Measurements from ENCODE around the gene DCHS2. TPM values are rescaled to one million over a fixed set of nuclear protein-coding genes. Genes with fewer than 3 reads are reported as not detected.

Gene DCHS2
- total RNA-seq, 2 experiments from 2014 or later = 0.16 to 0.22 TPM

DNA sequence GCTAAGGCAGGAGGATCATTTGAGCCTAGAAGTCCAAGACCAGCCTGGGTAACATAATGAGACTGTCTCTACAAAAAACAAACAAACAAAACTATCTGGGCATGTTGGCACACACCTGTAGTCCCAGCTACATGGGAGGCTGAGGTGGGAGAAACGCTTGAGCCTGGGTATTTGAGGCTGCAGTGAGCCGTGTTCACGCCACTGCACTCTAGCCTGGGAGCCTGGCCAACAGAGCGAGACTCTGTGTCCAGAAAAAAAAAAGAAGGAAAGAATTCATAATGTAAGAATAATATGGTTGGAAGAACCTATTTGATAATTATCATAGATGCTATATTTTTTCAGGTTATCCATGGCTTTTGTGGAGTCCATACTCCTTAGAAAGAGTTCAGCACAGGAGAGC is 26.0 kb upstream of the DCHS2 start:
- TF ChIP-seq, protein P1, sequence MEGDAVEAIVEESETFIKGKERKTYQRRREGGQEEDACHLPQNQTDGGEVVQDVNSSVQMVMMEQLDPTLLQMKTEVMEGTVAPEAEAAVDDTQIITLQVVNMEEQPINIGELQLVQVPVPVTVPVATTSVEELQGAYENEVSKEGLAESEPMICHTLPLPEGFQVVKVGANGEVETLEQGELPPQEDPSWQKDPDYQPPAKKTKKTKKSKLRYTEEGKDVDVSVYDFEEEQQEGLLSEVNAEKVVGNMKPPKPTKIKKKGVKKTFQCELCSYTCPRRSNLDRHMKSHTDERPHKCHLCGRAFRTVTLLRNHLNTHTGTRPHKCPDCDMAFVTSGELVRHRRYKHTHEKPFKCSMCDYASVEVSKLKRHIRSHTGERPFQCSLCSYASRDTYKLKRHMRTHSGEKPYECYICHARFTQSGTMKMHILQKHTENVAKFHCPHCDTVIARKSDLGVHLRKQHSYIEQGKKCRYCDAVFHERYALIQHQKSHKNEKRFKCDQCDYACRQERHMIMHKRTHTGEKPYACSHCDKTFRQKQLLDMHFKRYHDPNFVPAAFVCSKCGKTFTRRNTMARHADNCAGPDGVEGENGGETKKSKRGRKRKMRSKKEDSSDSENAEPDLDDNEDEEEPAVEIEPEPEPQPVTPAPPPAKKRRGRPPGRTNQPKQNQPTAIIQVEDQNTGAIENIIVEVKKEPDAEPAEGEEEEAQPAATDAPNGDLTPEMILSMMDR (IDR thresholded peaks at IDR 0.05) = no peak
- CTCF ChIA-PET = no interaction called here
- H3K4me1 Mint-ChIP-seq (ENCODE audit: low read depth) = no peaks in the 10 kb centered on the region
- Histone ChIP-seq H3K36me3 (ENCODE audit: insufficient read depth, low read length) (no peaks in the 10 kb centered on the region), H3K4me1 (ENCODE audit: insufficient read depth, low read length) (no peaks in the 10 kb centered on the region), H3K27me3 (ENCODE audit: control insufficient read depth in 1 of 2, insufficient read depth in 2 of 2, low read length in 2 of 2) (peaks cover 0 to 13% of the 10 kb centered on the region in 2 experiments), H3K4me3 (ENCODE audit: low read length) (no peak overlapping the region), H3K27ac (ENCODE audit: low read depth in 1 of 2, low read length in 2 of 2) (no peak overlapping the region), H3K9me3 (ENCODE audit: control insufficient read depth in 1 of 2, insufficient read depth in 1 of 2, low read length in 2 of 2) (no peaks in the 10 kb centered on the region)
- H3K36me3 Mint-ChIP-seq (ENCODE audit: low read depth) = no peaks in the 10 kb centered on the region
- H3K4me3 Mint-ChIP-seq = no peak overlapping the region
- no peaks in the 10 kb centered on the region for H3K9me3 Mint-ChIP-seq
- POLR2A ChIA-PET = no interaction called here
- intact Hi-C loops (cut with DNase I, micrococcal nuclease) = no loop called here
- no peak for ATAC-seq (ENCODE audit: poor library complexity)
- no peak overlapping the region for H3K27ac Mint-ChIP-seq
- peaks cover 66% of the 10 kb centered on the region for H3K27me3 Mint-ChIP-seq
- no peak for DNase-seq

DNA sequence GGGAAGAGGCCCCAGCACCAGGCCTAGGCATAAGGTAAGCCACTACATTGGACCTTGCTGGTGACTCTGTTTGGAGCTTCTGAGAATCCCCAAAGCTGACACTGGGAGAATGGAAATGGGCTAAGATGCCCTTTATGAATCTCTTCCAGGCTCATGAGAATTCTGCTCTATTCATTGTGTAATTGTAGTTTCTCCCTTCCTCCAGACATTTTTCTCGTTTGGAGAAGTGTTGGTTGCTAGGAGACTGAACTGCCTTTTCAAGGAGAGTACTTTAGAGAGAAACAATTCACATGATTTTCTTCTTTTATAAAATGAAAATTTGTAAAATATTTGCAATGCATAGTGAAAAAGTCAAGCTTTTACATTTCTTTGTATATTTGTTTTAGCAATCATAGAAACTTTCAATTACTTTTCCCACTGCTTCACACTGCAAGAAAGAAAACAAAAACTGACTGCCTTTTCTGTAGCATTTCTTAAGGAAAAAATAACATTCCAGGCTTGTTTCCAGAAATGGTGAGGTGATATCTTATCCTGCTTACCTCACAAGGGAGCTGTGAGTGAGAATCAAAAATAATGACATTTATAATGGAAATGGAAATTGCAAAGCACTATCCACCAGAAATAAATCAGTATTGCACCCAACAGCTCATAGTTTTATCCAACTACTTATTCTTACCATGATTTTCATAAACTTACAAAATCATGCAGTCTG is 24.9 kb upstream of the DCHS2 start:
- no peak overlapping the region for H3K27ac Mint-ChIP-seq
- H3K4me3 Mint-ChIP-seq = no peak overlapping the region
- H3K36me3 Mint-ChIP-seq (ENCODE audit: low read depth) = no peaks in the 10 kb centered on the region
- no peak overlapping the region for H3K4me3 ChIP-seq (ENCODE audit: low read length)
- ATAC-seq (ENCODE audit: poor library complexity) (no peak), DNase-seq (no peak)
- no peaks in the 10 kb centered on the region for H3K9me3 ChIP-seq (ENCODE audit: control insufficient read depth in 1 of 2, insufficient read depth in 1 of 2, low read length in 2 of 2)
- H3K27me3 Mint-ChIP-seq = peaks cover 66% of the 10 kb centered on the region
- intact Hi-C loops (cut with DNase I, micrococcal nuclease) = no loop called here
- CTCF ChIA-PET = no interaction called here
- no peaks in the 10 kb centered on the region for H3K9me3 Mint-ChIP-seq
- no peaks in the 10 kb centered on the region for H3K4me1 Mint-ChIP-seq (ENCODE audit: low read depth)
- H3K27ac ChIP-seq (ENCODE audit: low read depth in 1 of 2, low read length in 2 of 2) = no peak overlapping the region
- no peaks in the 10 kb centered on the region for H3K4me1 ChIP-seq (ENCODE audit: insufficient read depth, low read length)
- POLR2A ChIA-PET = no interaction called here
- H3K36me3 ChIP-seq (ENCODE audit: insufficient read depth, low read length) = no peaks in the 10 kb centered on the region
- TF ChIP-seq, protein P1 (IDR thresholded peaks at IDR 0.05) = no peak
- H3K27me3 ChIP-seq (ENCODE audit: control insufficient read depth in 1 of 2, insufficient read depth in 2 of 2, low read length in 2 of 2) = peaks cover 0 to 10% of the 10 kb centered on the region in 2 experiments

DNA sequence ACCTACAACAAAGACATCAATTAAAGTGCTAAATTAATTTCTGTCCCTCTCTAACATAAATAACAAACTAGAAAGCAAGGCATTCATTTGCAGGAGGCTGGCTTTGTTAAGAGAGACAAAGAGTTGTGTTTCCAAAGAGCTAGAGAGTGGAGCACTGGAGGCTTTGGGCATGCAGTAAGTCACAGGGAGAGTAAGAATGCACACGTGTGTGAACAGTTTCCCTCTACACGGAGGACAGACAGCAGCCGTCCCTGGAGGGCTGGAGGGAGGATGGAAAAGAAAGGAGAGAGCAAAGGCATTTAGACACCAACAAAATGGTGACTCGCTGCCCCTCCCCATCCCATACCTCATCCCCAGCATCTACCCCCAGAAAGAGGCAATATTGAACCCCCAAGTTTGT is 20.4 kb upstream of the DCHS2 start:
- Histone ChIP-seq H3K4me3 (ENCODE audit: low read length) (no peak overlapping the region), H3K27ac (ENCODE audit: low read depth in 1 of 2, low read length in 2 of 2) (no peak overlapping the region), H3K36me3 (ENCODE audit: insufficient read depth, low read length) (no peaks in the 10 kb centered on the region), H3K9me3 (ENCODE audit: control insufficient read depth in 1 of 2, insufficient read depth in 1 of 2, low read length in 2 of 2) (no peaks in the 10 kb centered on the region), H3K4me1 (ENCODE audit: insufficient read depth, low read length) (no peaks in the 10 kb centered on the region), H3K27me3 (ENCODE audit: control insufficient read depth in 1 of 2, insufficient read depth in 2 of 2, low read length in 2 of 2) (peaks cover 0 to under 1% of the 10 kb centered on the region in 2 experiments)
- no peak for ATAC-seq (ENCODE audit: poor library complexity)
- Mint-ChIP-seq H3K4me1 (ENCODE audit: low read depth) (no peaks in the 10 kb centered on the region), H3K9me3 (no peaks in the 10 kb centered on the region), H3K27ac (no peak overlapping the region), H3K36me3 (ENCODE audit: low read depth) (no peaks in the 10 kb centered on the region), H3K27me3 (peaks cover 58% of the 10 kb centered on the region), H3K4me3 (no peak overlapping the region)
- TF ChIP-seq, protein P1 (IDR thresholded peaks at IDR 0.05) = no peak
- DNase-seq = no peak
- intact Hi-C loops (cut with DNase I, micrococcal nuclease) = no loop called here
- CTCF ChIA-PET = interaction anchor here (1.4 kb wide), 1 partner anchor 8 kb away, joined by 3 read pairs; no protein-coding TSS in a partner anchor
- POLR2A ChIA-PET = no interaction called here
